Large intestine (tissue), 3 donors: ENCODE results near the gene CDK12. TPM values are rescaled to one million over a fixed set of nuclear protein-coding genes. Genes with fewer than 3 reads are reported as not detected.
"Not testable (repeated sequence)": the region's sequence is repeated elsewhere in the genome, so short reads cannot be mapped to it uniquely, and the experiment has no call there.

Source experiments
- DNase-seq, 2 donors: peaks; one replicate each; pipeline versions ENCODE4 v3.0.0 to v3.0.0-alpha.2; 2013
- H3K27ac ChIP-seq: one replicate; pipeline ENCODE4 v1.5.1; 2013; ENCODE audit warnings: low read length
- H3K27me3 ChIP-seq: 2 replicates; pipeline ENCODE4 v1.6.1; 2013; ENCODE audit warnings: low read length; ENCODE audit not compliant: control insufficient read depth, insufficient read depth
- H3K36me3 ChIP-seq: 2 replicates; pipeline ENCODE4 v1.6.1; 2013; ENCODE audit warnings: low read length; ENCODE audit not compliant: control insufficient read depth, insufficient read depth
- H3K4me1 ChIP-seq: one replicate; pipeline ENCODE4 v1.6.1; 2013; ENCODE audit warnings: low read length; ENCODE audit not compliant: control insufficient read depth, insufficient read depth
- H3K4me3 ChIP-seq: one replicate; pipeline ENCODE4 v1.5.1; 2013; ENCODE audit warnings: low read length
- H3K9me3 ChIP-seq: one replicate; pipeline ENCODE4 v1.6.1; 2013; ENCODE audit warnings: mild to moderate bottlenecking, low read depth, low read length, moderate library complexity; ENCODE audit not compliant: control insufficient read depth
- WGBS: methylation state at CpG from one replicate; pipeline ENCODE4 v1.1.5; 2013; ENCODE audit warnings: low lambda C conversion rate; ENCODE audit not compliant: insufficient coverage; 5-methylcytosine and 5-hydroxymethylcytosine counted together
- polyA plus RNA-seq: library from polyadenylated mRNA; unstranded; fragments of 120-200 nt; gene quantifications from one replicate; pipeline ENCODE4 v1.2.1, GENCODE V29; 2013

Gene CDK12
- polyA plus RNA-seq, 1 donor = 45.9 TPM

DNA sequence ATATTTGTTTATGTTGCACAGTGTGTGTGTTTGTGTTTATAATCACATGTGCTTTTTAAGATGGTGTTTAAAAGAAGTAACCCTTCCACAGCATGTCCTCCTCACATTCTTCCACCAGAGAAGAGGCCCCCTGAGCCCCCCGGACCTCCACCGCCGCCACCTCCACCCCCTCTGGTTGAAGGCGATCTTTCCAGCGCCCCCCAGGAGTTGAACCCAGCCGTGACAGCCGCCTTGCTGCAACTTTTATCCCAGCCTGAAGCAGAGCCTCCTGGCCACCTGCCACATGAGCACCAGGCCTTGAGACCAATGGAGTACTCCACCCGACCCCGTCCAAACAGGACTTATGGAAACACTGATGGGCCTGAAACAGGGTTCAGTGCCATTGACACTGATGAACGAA is 69.2 kb downstream of the CDK12 start:
- WGBS = no CpG with 5 or more reads among the region's 10 CpGs
- no peaks in the 10 kb centered on the region for H3K9me3 ChIP-seq

DNA sequence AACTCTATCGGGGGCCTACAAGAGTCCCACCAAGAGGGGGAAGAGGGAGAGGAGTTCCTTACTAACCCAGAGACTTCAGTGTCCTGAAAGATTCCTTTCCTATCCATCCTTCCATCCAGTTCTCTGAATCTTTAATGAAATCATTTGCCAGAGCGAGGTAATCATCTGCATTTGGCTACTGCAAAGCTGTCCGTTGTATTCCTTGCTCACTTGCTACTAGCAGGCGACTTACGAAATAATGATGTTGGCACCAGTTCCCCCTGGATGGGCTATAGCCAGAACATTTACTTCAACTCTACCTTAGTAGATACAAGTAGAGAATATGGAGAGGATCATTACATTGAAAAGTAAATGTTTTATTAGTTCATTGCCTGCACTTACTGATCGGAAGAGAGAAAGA is 70.0 kb downstream of the CDK12 start:
- DNase-seq = no peak
- H3K27me3 ChIP-seq = no peaks in the 10 kb centered on the region
- peaks cover 4% of the 10 kb centered on the region for H3K4me1 ChIP-seq
- H3K4me3 ChIP-seq = no peak overlapping the region
- H3K36me3 ChIP-seq = peaks cover 42% of the 10 kb centered on the region
- no peaks in the 10 kb centered on the region for H3K9me3 ChIP-seq
- H3K27ac ChIP-seq = no peak overlapping the region
- no CpG with 5 or more reads among the region's 6 CpGs for WGBS

More for the DNA sequence above, 69.2 kb downstream of the CDK12 start:
- Histone ChIP-seq H3K27me3 (no peaks in the 10 kb centered on the region), H3K27ac (no peak overlapping the region), H3K36me3 (peaks cover 49% of the 10 kb centered on the region), H3K4me1 (peaks cover 4% of the 10 kb centered on the region), H3K4me3 (no peak overlapping the region)
- no peak for DNase-seq

DNA sequence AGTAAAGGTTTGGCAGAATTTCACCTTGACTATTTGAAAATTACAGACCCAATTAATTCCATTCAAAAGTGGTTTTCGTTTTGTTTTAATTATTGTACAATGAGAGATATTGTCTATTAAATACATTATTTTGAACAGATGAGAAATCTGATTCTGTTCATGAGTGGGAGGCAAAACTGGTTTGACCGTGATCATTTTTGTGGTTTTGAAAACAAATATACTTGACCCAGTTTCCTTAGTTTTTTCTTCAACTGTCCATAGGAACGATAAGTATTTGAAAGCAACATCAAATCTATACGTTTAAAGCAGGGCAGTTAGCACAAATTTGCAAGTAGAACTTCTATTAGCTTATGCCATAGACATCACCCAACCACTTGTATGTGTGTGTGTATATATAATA is 72.6 kb downstream of the CDK12 start:
- peaks cover 22% of the 10 kb centered on the region for H3K36me3 ChIP-seq
- DNase-seq = no peak
- no peak overlapping the region for H3K4me3 ChIP-seq
- H3K27me3 ChIP-seq = no peaks in the 10 kb centered on the region
- no peak overlapping the region for H3K27ac ChIP-seq
- 83% methylated on average over 2 of the region's 4 CpGs for WGBS
- peaks cover 4% of the 10 kb centered on the region for H3K4me1 ChIP-seq
- no peaks in the 10 kb centered on the region for H3K9me3 ChIP-seq

DNA sequence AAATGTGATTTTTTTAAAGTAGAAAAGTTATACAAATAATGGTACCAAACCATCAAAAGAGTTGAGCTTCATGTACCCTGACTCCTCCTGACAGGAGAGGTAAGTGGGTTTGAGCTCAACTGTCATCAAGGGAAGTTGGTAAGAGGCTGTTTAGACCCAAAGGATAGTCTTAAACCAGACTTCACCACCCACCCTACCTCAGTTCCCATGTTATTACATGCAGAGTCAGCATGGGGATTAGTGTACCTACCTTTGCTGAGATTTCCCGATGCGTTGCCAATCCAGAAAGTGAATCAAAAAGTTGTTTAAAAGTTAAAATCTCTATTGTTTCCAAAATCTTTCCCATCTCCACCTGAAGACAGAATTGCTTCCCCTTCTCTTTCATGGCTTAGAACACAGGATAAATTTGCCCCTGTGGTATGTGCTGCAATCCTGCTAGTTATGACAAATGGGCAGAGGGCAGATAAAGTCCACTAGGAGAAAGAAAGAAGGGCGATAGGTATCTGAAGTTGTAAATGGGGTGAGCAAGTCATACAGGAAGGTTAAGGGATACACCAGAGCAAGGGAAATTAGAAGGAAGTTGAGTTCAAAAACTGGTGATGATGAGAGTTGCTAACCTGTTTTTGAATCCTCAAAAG is 73.6 kb downstream of the CDK12 start:
- H3K4me3 ChIP-seq = no peak overlapping the region
- DNase-seq = no peak
- no peaks in the 10 kb centered on the region for H3K27me3 ChIP-seq
- H3K27ac ChIP-seq = no peak overlapping the region
- peaks cover 4% of the 10 kb centered on the region for H3K4me1 ChIP-seq
- no peaks in the 10 kb centered on the region for H3K9me3 ChIP-seq
- H3K36me3 ChIP-seq = peaks cover 19% of the 10 kb centered on the region
- WGBS = 40% methylated on average over 1 of the region's 3 CpGs

DNA sequence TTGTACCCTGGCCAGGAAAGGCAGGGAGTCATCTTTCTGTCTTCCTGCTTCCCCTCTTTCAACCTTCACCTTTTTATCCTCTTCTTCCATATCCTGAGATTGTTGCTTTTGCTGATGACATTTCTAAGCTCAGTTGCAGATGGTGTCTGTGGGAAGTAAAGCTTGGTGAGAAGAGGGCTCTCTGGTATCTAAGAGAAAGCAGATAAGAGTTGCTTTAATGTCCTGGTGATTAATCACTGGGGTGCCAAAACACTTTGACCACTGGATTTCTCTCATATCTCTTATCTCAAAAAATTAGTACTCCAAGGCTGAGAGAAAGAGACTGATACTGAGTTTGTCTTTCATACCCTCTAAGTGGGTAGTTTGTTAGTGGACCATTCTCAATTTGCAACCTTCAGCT is 75.2 kb downstream of the CDK12 start:
- Histone ChIP-seq H3K27ac (no peak overlapping the region), H3K27me3 (no peaks in the 10 kb centered on the region), H3K36me3 (peaks cover 5% of the 10 kb centered on the region), H3K4me1 (peaks cover 4% of the 10 kb centered on the region), H3K9me3 (no peaks in the 10 kb centered on the region), H3K4me3 (no peak overlapping the region)
- DNase-seq = no peak

DNA sequence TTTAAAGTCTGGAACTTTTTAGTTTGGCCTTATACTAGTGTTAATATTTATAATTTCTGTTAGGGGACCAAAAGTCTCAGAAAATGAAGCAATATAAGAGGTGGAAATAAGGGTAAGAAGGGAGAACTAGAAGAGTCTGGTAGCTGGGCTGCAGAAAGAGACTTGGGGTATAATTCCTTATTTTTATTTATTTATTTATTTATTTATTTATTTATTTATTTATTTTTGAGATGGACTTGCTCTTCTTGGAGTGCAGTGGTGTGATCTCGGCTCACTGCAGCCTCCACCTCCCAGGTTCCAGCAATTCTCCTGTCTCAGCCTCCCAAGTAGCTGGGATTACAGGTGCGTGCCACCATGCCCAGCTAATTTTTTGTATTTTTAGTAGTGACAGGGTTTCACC is 76.1 kb downstream of the CDK12 start:
- H3K9me3 ChIP-seq, DNase-seq, H3K4me1 ChIP-seq, H3K36me3 ChIP-seq, H3K27me3 ChIP-seq, H3K27ac ChIP-seq, H3K4me3 ChIP-seq: not testable (repeated sequence)
- no CpG with 5 or more reads among the region's 2 CpGs for WGBS

DNA sequence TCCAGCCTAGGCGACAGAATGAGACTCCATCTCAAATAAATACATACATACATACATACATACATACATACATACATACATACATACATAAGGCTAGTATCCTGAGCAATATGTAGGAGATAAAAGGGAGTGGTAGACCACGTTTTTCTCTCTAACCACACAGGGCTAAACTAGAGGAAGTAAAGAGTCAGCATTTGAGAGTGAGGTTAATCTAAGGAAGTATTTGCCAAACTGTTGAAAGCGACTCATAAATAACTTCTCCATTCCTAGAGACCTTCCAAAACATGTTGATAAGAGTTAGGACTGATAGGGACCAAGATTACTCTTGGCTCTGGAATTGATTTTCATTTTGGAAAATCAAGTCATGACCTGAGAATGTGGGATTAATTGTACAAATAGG is 77.6 kb downstream of the CDK12 start:
- DNase-seq = no peak
- H3K4me1 ChIP-seq = peaks cover 11% of the 10 kb centered on the region
- H3K27ac ChIP-seq = no peak overlapping the region
- no peaks in the 10 kb centered on the region for H3K27me3 ChIP-seq
- no peaks in the 10 kb centered on the region for H3K36me3 ChIP-seq
- no peak overlapping the region for H3K4me3 ChIP-seq
- WGBS = no CpG with 5 or more reads among the region's 3 CpGs
- no peaks in the 10 kb centered on the region for H3K9me3 ChIP-seq

DNA sequence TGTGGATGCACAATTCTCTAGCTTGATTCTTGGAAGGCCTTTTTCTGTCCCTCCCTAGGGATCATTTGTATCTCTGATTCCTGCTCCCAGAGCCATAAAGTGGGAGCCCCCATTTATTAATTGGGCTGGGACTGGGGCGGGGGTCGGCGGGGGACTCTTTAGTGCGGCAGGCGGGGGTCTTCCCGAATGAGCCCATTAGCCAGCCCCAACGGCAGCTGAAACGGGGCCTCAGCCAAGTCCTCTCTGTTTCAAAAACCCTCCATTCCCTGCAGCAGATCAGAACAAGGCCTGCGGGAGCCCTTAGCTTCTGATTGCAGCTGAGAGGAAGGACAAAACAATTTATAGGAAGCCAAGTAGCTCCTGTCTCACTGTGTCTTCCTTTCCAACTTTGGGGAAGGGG is 79.3 kb downstream of the CDK12 start:
- H3K4me1 ChIP-seq = peaks cover 11% of the 10 kb centered on the region
- no peak overlapping the region for H3K27ac ChIP-seq
- no peaks in the 10 kb centered on the region for H3K9me3 ChIP-seq
- H3K27me3 ChIP-seq = no peaks in the 10 kb centered on the region
- no CpG with 5 or more reads among the region's 9 CpGs for WGBS
- no peak overlapping the region for H3K4me3 ChIP-seq
- no peak for DNase-seq
- peaks cover 6% of the 10 kb centered on the region for H3K36me3 ChIP-seq

DNA sequence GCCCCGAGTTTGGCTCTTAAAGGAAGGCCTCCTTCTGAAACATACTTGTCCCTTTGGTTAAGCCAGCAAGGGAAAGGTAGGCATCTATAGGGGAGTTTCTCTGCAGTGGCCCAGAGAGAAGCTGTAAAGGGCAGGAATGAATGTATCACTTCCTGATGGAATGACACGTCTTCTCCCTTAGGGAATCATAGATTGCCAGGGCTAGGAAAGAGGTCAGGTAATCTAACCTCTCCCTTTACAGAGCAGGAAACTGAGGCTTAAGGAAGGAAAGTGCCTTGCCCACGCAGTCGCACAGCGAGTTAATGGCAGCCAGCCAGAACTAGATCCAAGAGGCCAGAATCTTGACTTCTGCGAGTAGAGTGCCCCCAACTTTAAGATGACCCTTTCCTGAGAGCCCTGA is 80.4 kb downstream of the CDK12 start:
- no peaks in the 10 kb centered on the region for H3K9me3 ChIP-seq
- no peak overlapping the region for H3K27ac ChIP-seq
- H3K36me3 ChIP-seq = peaks cover 8% of the 10 kb centered on the region
- H3K4me1 ChIP-seq = peaks cover 11% of the 10 kb centered on the region
- no peak for DNase-seq
- H3K27me3 ChIP-seq = no peaks in the 10 kb centered on the region
- H3K4me3 ChIP-seq = no peak overlapping the region
- no CpG with 5 or more reads among the region's 6 CpGs for WGBS

DNA sequence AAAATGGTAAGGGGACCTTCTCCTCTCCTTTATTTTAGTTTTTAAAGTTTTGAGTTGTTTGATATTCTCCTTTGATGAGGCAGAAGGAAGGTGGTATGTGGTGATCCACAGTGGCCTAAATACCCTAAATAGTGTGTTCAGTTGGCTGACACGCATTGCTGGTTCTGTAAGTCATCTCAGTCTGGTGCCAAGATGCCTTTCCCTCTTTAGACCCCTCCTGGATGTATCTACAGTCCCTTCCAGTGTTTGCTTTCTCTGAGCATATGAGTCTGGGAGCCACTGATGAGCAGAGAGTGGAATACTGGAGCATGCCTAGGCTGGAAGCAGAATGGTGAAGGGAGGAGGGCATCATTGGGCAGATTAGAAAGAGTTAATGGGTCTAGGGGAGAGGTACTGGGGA is 81.9 kb downstream of the CDK12 start:
- Histone ChIP-seq H3K4me3 (no peak overlapping the region), H3K27me3 (no peaks in the 10 kb centered on the region), H3K36me3 (peaks cover 15% of the 10 kb centered on the region), H3K4me1 (peaks cover 11% of the 10 kb centered on the region), H3K27ac (no peak overlapping the region), H3K9me3 (no peaks in the 10 kb centered on the region)
- DNase-seq = peak in 1 of 2 donors; percentile 20
- WGBS = no CpG with 5 or more reads among the region's 1 CpG

DNA sequence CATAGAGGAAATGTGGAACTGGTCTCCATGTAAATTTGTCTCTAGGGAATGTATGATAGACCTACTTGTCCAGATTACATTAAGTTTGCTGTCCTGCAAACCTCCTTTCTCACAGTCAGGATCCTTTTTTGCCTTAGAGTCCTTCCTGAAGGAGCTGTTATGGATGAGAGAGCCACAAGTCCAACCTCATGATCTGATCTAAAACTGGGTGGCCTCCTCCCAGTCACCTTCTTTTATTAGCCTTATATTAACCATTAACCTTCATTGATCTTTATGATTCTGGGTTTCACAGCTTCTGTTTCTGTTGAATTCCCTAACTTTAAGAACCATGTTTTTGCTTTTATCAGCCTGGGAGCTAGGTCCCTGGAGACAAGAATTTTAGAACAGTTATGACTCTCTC is 82.4 kb downstream of the CDK12 start:
- Histone ChIP-seq H3K27me3 (no peaks in the 10 kb centered on the region), H3K27ac (no peak overlapping the region), H3K4me3 (no peak overlapping the region), H3K36me3 (peaks cover 20% of the 10 kb centered on the region), H3K9me3 (no peaks in the 10 kb centered on the region), H3K4me1 (peaks cover 11% of the 10 kb centered on the region)
- peak in 1 of 2 donors; percentile 65 for DNase-seq
